Fibroblast of skin of abdomen (primary cell): ENCODE measurements around the gene MAP2K4.

Experiments
- DNase-seq: peaks from one replicate; pipeline ENCODE4 v3.0.0-alpha.2; 2013

Gene MAP2K4

DNA sequence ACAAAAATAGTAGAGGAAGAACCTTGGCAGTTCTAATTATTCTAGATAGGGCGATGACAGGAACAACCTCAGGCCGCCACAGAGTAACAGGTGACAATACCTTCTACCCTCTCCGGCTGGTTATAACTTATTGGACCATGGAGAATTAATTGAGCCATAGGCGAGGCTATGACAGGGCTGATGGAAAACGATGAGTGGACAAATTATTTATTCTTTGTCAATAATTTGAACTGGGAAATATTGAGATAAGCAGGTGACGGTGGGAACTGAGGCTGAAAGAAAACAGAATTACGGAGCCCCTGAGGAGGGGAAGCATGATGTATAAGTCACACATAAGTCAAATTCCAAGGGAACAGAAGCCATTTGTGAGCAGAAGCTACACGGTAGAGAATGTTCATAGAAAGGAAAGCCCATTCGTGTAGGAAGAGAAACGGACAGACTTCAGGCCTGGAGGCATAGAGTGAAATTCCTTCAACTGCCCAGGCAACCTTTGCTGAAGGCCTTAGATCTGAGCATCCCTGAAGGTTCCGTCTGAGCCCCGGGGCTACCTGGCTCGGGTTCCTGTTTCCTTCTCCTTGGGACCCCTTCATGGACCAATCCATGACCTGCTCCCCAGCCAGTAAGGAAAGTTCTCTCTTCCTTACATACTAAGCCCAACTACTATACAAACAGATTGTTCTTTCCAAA, 158.1 kb downstream of the MAP2K4 start:
- no peak for DNase-seq

DNA sequence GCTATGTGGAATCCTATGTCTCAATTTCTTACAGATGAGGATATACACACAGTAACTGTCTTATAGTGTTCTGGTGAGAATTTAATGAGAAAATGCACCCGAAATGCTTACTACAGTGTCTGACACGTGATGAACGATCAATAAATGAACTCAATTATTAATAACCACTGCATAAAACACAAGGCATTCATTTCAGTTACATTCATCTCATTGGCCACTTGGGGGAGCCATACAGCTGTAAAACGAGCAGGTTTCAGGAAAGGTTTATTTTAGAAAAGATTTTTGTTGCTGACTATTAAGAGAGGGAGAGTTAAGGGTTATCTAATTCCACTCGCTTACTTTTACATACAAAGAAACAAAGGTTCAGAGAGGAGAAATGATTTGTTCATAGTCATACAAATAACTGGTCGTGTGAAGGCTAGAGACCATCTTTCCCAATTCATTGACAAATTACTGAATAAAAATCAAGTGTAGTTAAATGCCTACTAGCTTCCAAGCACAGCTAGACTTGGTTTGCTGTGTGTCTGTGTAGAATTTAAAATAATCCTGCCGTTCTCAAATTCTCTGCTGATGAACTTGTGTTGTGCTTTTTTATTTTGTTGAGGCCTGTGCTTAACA, 160.1 kb downstream of the MAP2K4 start:
- DNase-seq, result peak; percentile 57

DNA sequence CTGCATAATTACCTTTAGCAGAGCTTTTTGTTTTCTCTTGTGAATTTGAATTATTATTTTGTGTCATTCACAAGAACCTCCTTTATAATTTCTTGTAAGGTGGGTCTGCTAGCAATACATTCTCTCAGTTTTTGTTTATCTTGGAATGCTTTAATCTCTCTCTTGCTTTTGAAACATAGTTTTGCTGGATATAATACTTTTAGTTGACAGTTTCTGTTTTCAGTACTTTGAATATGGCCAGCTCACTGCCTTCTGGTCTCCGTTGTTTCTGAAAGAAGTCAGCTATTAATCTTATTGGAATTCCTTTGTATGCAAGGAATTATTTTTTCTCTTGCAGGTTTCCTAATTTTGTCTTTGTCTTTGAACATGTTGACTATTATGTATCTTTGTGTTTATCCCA, 167.0 kb downstream of the MAP2K4 start:
- DNase-seq, result no peak

DNA sequence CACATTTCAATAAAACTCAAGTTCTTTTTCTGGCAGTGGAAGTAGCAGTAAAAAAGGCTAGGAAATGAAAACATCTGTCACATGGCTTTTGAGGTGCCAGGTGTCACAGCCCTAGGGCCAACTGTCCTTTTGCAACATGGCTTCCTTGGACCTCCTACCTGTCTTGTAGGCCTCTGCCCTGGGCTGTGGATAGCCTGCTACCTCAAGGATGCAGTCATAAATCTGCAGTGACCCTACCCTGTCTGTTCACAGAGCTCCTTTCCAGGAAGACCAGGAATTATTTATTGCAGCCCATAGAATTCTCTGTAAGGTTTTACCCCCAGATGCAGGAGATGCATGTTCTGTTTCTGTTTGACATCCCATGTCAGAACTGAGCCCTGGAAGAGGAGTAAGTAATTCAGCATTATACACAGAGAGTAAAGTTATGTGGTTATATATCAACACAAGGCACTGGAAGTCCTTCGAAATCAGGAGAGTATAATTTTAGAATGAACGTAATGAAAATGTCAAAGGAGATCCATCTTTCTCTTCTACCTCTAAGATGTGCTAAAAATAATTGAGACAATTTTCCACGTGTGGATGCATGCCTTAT, 172.6 kb downstream of the MAP2K4 start:
- no peak for DNase-seq
